Islet precursor cell (in vitro differentiated cells): ENCODE measurements around the gene NUDC.
A peak's percentile ranks its signal among the peaks of the same experiment; 100 is the strongest.

Experiments
- DNase-seq: peaks from one replicate; pipeline ENCODE4 v3.0.0-alpha.2; 2018

The NUDC gene

GRCh38 chr1:26991310-26992116, 70.0 kb downstream of the NUDC start:
- DNase-seq, result peak; percentile 73

DNA sequence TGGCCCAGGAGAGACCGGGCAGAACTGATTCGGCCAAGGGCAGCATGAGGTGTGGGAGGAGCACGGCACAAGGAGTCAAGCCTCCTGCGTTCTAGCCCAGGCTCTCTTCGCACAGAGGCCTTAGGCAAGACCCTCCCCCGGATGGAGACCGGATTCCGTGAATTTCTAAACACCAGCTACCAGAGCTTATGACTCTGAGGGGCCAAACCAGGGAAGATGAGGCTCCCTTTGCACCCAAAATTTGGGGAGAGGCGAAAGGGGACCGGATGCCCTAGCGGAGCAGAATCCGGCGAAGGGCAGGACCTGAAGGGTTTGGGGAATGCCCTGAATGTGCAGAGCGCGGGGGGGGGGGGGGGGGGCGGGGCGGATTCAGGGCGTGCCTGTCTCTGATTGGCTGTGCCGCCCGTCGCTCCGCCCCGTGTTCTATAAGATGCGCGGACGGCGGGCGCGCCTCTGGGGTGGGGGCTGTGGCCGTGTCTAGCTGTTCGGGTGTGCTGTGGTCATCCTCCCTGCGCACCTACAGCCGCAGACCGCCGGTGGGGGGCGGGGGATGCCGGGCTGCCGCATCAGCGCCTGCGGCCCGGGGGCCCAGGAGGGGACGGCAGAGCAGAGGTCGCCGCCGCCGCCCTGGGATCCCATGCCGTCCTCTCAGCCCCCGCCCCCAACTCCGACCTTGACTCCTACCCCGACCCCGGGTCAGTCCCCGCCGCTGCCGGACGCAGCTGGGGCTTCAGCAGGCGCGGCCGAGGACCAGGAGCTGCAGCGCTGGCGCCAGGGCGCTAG, 71.9 kb downstream of the NUDC start, which contains the start of gene TRNP1:
Gene TRNP1, plus strand, starts transcription at position 456 of the 783 bp plus-strand sequence. Its CDS starts 95 bp downstream, at position 551.
- DNase-seq, result peak; percentile 95

DNA sequence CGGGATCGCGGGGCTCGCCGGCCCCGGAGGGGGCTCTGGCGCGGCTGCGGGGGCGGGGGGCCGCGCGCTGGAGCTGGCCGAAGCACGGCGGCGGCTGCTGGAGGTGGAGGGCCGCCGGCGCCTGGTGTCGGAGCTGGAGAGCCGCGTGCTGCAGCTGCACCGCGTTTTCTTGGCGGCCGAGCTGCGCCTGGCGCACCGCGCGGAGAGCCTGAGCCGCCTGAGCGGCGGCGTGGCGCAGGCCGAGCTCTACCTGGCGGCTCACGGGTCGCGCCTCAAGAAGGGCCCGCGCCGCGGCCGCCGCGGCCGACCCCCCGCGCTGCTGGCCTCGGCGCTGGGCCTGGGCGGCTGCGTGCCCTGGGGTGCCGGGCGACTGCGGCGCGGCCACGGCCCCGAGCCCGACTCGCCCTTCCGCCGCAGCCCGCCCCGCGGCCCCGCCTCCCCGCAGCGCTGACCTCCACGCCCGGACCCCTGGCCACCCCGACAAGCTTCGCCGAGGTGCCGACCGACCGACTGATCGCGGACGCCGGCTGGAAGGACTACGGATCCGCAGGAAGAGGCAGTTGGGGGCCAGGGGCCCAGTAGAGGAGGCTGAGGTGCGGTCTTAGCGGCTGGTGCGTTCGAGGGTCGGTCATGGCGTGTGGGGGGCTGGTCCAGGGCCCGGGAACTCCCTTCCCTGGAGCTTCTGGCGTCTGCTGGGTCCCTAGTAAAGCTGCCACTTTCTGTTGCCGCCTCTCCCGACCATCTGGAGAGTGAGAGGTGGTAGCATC, 72.7 kb downstream of the NUDC start:
- peak; percentile 62 for DNase-seq

DNA sequence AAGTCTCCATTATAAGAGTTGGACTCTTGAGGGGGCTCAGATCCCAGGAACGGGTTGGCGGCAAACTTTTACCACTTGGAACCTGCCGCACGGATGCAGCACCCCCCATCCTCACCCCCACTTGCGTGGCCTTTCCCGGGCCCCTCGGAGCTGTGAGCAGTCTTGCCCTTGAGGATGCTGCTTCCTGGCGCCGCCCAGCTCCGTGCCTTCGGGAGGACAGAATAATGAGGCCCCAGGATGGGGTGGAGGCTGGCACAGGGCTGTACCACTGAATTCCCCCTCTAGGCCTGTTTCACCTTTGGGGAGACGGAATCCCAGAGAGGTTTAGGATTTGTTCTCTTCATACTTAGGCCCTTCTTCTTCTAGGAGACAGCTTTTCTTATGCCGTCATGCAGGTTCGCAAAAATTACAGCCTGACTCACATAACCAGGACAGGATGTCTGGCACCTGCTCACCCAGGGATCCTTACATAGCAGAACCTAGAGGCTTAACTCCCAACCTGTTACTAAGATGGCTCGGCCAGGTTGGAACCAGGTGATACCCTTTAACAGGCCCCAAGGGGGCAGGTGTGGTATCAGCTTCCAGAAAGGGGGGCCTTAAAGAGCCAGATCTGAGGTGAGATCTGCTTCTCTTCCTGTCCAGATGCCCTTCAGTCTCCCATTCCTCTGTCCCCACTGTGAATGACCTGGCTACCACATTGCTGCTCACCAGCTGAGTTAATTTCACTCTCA, 73.4 kb downstream of the NUDC start:
- DNase-seq, result no peak

DNA sequence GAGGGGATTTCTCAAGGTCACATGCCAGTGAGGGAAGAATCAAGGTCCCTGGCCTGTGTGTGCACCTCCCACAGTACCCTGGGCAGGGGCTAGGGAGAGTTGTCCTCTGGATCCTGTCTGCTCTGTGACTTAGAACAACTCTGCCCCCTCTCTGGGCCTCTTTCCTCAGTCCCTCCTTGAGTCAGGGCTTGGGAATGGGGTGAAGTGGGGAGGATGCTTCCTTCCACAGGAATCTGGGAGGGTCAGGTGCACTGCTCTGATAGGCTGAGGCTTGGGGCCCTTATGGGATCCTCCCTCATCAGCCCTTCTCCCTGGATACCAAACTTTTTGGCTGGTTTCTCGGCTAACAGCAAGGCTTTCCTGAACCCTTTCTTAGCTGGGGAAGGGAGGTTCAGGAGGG, 74.5 kb downstream of the NUDC start:
- no peak for DNase-seq
